Astrocyte of the spinal cord (primary cell): ENCODE results near the gene RTP2.
A peak's percentile ranks its signal among the peaks of the same experiment; 100 is the strongest.

Source experiments
- DNase-seq: peaks from one replicate; pipeline ENCODE4 v3.0.0; 2011; ENCODE audit warnings: low read depth, low spot score
- H3K4me3 ChIP-seq: 2 replicates; pipeline ENCODE4 v1.5.1; 2011; ENCODE audit warnings: low read depth, mild to moderate bottlenecking, low read length, moderate library complexity
- in situ Hi-C: cut with HindIII; loops from 2 replicates; pipeline ENCODE4 v1.10.0; 2017; ENCODE audit warnings: low sequenced_read_pairs
- TF ChIP-seq, protein P1 (sequence below): IDR thresholded peaks from 2 replicates; pipeline ENCODE4 v1.5.1; 2012; ENCODE audit warnings: low read depth, mild to moderate bottlenecking, low read length, inconsistent platforms

RTP2 gene

GRCh38 chr3:187738071-187738330 lies 35.6 kb upstream of the RTP2 start:
- peak overlapping the region; percentile 49 for H3K4me3 ChIP-seq
- DNase-seq: no peak
- TF ChIP-seq, protein P1, sequence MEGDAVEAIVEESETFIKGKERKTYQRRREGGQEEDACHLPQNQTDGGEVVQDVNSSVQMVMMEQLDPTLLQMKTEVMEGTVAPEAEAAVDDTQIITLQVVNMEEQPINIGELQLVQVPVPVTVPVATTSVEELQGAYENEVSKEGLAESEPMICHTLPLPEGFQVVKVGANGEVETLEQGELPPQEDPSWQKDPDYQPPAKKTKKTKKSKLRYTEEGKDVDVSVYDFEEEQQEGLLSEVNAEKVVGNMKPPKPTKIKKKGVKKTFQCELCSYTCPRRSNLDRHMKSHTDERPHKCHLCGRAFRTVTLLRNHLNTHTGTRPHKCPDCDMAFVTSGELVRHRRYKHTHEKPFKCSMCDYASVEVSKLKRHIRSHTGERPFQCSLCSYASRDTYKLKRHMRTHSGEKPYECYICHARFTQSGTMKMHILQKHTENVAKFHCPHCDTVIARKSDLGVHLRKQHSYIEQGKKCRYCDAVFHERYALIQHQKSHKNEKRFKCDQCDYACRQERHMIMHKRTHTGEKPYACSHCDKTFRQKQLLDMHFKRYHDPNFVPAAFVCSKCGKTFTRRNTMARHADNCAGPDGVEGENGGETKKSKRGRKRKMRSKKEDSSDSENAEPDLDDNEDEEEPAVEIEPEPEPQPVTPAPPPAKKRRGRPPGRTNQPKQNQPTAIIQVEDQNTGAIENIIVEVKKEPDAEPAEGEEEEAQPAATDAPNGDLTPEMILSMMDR: no peak
- in situ Hi-C loops: loop anchor here (25.0 kb wide), 4 partner anchors 549 to 1399 kb away; no protein-coding TSS in a partner anchor

DNA sequence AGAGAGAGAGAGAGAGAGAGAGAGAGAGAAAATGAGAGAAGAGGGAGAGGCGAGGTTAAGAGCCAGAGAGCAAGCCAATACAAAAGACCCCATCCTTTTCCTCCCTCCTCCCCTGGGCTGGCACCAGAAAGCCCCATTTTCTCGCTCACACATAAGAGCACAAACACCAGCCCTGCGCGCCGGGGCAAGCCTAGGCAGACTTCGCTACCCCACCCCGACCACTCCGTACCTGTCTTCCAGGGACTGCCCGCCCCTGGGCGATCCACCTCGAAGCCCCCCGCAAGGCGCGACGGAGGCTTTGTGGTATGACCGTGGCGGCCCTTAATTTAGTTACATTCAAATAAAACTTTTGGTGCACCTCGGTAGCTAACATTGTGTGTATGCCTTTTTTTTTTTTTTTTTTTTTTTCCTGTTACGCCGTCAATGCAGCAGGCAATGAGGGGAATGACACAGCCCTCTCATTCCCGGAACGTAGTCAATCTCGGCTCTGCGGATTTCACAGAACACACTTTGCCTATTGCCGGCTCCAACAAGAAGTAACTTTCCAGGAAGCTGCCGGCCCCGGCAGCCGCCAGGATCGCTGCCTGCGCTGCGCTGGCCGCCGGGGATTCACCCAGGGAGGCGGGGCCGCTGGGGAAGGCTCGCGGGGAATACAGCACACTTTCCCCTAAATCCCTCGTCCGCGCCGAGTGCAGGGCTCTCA lies 35.2 kb upstream of the RTP2 start:
- peak; percentile 72 for DNase-seq
- peak overlapping the region; percentile 49 for H3K4me3 ChIP-seq

GRCh38 chr3:187737006-187737367 lies 34.6 kb upstream of the RTP2 start:
- peak; percentile 45 for DNase-seq
- TF ChIP-seq, protein P1: no peak
- in situ Hi-C loops: loop anchor here (25.0 kb wide), 4 partner anchors 550 to 1400 kb away; no protein-coding TSS in a partner anchor
- H3K4me3 ChIP-seq: peak overlapping the region; percentile 49

More for the DNA sequence above, 35.2 kb upstream of the RTP2 start:
- TF ChIP-seq, protein P1: no peak
- in situ Hi-C loops: loop anchor here (25.0 kb wide), 4 partner anchors 550 to 1400 kb away; no protein-coding TSS in a partner anchor

DNA sequence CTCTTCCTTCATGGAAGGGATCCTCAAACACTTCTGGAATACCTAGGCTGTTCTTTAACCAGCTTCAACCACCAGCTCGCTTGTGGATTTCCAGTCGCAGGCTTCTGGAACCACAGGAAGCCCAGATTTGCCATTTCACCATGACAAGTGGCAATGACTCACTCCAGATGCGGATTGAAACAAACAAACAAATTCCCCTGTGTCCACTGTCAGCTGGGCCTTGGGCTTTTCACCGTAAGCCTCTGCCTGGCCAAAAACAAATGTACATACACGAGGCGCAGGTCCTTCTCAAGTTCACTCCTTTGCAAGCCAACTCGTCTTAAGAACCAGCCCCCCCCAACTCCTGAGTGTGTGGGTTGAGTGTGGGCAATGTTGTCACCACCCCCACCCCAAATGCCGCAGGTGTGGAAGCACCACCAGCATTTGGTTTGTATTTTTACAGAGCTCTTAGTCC lies 34.1 kb upstream of the RTP2 start:
- H3K4me3 ChIP-seq: no peak overlapping the region
- TF ChIP-seq, protein P1: no peak
- in situ Hi-C loops: loop anchor here (25.0 kb wide), 4 partner anchors 551 to 1401 kb away; no protein-coding TSS in a partner anchor
- DNase-seq: peak; percentile 62

DNA sequence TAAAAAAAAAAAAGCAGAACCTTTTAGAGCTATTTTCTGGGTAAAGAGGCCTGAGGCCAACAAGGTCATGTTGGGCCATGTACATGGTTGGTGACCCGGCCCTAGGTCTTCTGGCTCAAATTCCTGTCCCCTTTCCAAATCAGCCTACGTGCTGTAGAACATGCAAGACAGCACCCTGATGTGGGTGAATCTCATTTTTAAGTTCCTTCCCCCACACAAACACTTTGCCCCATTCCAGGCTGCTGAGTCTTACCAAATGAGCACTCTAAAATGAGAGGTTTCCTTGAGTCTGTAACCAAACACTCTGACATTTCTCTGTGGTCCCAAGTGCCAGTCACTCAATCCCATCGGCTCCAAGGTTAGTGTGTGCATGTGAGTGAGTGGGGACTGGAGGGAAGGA lies 33.5 kb upstream of the RTP2 start:
- DNase-seq: no peak
- in situ Hi-C loops: loop anchor here (25.0 kb wide), 4 partner anchors 551 to 1401 kb away; no protein-coding TSS in a partner anchor
- TF ChIP-seq, protein P1: no peak
- no peak overlapping the region for H3K4me3 ChIP-seq

GRCh38 chr3:187735383-187735782 lies 33.0 kb upstream of the RTP2 start:
- DNase-seq: no peak
- TF ChIP-seq, protein P1: no peak
- no peak overlapping the region for H3K4me3 ChIP-seq
- in situ Hi-C loops: loop anchor here (25.0 kb wide), 4 partner anchors 552 to 1402 kb away; no protein-coding TSS in a partner anchor
